Activated CD8-positive, alpha-beta memory T cell treated with anti-CD3 and anti-CD28 coated beads for 1 hour (primary cell): Measurements from ENCODE around the gene SETBP1.

ENCODE experiments used
- DNase-seq, 2 donors: peaks; one replicate each; pipeline ENCODE4 v3.0.0-alpha.2; 2020; ENCODE audit warnings: low read depth in 1 of 2; ENCODE audit errors: extremely low read depth in 1 of 2

The SETBP1 gene

DNA sequence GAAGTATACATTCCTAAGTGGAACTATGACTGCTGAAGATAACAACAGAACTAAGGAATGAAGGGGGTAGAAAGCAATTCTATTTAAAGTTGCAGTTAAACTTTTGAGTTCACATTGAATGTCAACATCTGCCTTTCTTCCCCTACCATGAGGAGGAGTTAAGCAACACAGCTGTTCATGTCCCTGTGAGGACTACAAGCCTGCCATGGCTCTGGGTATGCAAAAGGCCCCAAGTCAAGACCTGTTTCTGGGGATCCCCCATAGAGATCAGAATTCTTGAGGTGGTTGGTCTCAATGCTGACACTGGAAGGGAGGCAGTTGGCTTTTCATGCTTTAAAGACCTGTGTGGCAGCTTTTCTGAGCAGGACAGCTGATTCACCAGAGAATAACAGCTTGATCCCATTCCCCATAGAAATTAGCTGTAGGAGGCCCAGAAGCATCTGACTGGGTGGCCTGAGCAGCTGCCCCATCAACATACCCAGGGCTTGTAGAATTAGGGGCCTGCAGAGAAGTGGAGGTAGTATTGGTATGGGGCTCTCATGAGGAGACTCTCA lies 131.0 kb downstream of the SETBP1 start:
- DNase-seq, result no peak

DNA sequence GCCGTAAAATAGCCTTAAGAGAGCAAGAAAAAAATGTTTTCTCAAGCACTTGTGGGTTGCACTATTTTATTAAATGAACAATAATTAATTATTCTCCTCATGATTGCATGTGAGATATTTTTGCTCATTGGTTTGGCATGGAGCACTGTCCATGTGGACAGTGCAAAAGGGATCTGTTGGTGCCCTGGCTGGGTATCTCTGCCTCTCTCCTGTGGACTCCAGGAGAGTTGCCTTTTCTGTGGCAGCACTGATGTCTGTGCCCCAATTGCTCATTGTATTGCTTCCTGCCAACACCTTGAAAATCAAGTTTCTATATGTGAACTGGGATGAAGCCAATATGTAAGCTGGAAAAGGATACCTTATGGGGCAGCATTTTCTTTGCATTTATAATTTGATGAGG lies 131.7 kb downstream of the SETBP1 start:
- DNase-seq, result no peak

DNA sequence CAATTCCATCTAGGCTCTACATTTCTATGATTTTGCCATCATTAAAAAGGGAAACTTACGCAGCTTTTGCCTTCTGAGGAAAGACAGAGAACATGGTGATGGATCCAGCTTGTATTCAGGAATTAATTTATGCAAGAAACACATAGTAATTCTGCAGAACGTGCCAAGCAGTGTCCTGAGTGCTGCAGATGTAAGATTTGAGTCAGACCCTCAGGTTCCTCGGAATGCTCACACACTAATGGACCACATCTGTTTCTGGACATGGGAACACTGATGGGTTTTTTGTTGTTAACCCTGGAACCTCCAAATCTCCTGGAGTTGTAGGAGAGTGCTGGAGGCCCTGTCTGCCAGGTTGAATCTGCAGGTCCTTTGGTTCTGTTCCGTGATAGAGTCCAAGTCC lies 132.9 kb downstream of the SETBP1 start:
- no peak for DNase-seq

DNA sequence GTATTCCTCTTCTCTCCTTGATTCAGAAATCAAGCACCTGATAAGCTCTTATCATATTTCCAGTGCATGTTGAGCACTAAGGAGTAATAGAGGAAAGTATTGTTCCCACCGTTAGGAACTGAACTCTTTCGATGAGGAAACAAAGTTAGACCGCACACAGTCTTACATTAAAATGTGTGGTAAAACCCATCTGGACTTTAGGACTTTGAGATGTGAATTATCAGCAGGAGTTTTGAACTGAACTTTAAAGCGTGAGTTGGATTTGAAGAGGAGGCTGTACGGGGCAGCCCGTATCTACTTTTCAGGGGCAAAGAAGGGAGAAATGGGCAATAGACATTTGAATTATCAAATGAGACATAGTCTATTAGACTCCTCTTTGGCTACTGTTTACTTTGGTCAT lies 134.4 kb downstream of the SETBP1 start:
- DNase-seq, result no peak

DNA sequence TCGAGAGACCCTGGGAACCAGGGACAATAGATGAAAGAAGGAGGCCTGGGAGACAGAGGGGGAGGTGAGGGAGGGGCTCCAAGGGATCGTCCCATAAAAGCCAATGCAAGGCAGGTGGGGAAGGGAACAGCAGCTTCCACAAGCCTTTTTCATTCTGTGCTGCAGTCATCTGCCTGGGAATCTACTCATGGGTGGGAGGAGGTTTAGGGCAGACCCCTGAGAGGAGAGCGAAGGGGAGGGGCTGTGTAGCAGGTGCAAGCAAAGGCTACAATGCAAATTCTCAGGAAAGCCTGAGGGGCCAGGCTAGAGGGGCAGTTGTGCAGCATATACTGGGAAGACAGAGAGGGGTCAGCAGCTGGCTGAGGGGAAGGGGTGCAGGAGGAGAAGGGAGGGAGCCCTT lies 135.4 kb downstream of the SETBP1 start:
- DNase-seq, result no peak

DNA sequence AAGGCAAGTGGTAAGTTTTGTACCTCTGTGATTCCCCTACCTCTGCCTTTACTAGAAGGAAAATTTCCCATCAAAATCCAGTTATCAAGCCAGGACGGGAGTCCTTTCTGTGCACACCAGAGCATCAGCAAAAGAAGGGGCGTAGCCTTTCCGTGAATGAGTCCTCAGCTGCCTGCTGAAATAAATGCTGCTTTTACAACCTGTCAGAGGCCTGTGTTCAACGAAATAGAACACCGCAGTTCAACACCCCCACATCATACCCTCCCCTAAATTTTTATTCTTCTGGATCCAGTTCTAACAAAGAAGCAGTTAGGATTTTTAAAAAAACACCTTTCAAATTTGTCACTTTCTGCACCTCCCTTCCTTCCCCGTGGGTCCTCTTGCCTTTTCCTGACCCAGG lies 135.8 kb downstream of the SETBP1 start:
- no peak for DNase-seq

DNA sequence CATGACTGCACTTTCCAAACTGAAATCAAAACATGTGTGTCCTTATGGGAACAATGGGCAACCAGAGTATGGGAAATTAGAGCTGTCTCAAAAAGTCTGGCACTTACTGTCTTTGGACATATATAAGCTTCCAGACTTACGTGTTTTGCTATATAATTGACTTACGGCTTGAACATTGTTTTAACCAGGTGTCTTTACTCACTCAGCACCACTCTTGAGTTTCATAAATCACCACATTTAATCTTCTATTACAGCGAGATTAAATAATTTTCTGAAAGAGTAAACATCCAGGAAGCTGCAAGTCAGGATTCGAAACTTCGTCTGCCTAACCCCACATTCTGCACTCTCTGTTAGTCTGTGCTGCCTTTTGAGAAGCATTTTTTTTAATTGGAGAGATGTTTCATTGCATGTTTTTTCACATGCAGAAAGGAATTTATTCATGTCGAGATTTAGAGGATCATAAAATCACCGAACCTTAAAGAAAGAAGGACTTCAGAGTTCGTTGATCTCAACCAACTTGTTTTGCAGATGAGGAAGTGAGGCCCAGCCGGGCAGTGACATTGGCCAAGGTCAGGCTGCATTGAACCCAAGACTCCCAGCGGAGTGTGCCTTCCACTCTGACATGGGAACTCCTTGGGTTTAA lies 137.3 kb downstream of the SETBP1 start:
- DNase-seq, result no peak

DNA sequence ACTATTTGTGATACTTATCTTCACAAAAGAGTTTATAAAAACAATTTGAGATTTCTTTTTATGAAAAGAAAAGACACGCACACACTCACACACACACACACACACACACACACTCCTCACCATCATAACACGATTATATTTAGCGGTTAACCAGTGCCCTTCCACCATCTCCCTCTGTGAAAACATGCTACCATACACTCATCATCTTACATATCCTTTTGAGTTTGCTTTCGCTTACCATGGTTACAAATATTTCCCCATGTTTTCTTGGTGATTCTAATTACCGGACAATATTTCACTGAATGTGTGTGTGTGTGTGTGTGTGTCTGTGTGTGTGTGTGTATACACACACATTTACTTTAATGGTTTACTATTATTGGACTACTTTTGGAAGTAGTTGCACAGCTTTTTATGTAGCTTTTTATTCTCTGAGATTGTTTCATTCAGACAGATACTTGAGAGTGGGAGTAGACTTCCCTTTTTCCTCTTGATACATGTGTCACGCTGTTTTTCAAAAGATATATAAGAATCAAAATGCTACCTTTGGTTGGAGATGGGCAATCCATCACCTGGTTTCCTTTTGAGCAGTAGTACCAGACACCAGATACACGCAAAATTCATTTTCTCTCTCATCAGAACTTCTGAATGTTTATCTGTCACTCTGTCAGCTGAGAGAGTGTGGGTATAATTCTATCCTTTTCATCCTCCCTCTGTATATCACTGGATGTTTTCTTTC lies 138.1 kb downstream of the SETBP1 start:
- DNase-seq, result no peak

DNA sequence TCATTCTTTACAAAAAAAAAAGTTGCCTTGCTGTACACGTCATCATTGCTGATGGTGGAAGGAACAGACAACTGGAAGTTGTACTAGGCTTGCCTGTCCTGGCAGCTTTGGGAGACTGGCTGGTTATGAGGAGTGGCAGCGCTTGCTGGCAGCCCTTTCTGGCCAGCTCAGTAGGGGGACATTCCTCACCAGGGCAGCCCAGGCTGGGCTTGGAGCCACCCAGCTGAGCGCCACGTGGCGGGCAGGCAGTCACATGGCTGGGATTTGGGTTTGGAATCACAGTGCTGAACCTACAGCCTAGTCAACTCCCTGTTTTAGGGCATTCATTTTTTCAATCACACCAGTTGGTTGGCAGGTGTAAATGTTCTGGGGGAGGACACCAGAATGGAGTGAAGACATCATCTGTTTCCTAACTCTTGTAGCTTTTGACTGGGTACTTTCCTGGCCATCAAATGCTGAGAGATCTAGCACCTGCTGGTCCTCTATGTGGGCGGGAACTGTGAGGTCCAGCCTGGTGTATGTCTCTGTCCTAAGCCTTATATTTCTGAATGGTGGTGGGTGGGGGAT lies 139.3 kb downstream of the SETBP1 start:
- DNase-seq, result no peak

DNA sequence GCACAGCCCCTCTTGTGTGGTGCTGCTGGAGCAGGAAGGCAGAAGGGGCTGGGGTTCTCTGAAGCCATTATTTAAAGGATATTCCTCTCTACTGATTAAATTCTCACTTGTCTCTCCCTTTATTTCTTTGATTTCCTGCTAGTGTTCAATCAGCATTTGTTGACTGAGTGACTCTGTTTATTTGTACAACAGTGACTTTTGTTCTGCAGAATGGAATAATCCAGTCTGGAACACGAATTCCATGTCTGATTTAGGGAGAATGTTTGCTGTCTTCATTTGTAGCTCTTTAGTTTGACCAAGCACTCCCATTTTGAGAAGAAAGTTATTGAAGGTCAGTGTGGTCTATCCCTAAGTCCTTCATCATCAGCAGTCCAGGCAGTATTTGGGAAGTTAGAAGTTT lies 141.2 kb downstream of the SETBP1 start:
- no peak for DNase-seq

DNA sequence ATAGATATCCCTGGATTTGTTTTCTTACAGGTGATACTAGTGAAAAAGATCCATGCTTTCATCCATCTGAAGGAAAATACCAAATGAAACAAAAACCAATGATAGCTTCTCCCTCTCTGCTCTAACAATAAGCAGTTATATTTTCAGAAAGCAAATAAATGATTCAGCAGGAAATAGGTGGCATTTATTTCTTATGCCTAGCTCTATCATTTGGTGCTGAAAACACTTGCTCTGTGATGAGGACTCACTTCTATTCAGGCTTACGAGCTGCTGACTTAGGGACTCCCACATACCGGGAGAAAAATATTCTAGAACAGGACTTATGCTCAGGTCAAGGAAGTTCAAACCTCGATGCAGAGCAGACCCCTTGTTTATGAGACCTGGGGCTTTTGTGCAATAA lies 142.6 kb downstream of the SETBP1 start:
- no peak for DNase-seq

DNA sequence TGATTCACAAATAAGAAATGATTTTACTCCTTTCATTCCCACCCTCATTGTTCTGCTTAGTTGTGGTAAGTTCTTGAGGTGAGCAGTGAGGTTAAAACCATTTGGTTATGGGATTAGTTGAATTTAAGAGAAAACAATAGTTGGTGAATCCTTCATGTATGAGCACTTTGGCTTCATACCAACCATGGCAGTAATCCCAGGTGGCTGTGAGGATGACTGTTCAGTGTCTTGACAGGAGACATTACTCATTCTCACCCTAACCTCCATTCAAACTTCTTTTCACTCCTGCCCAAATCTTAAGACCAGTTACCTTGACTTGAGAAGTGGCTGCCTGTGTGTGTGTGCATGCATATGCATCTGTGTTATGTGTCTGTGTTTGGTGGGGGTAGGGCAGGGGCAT lies 143.1 kb downstream of the SETBP1 start:
- no peak for DNase-seq

DNA sequence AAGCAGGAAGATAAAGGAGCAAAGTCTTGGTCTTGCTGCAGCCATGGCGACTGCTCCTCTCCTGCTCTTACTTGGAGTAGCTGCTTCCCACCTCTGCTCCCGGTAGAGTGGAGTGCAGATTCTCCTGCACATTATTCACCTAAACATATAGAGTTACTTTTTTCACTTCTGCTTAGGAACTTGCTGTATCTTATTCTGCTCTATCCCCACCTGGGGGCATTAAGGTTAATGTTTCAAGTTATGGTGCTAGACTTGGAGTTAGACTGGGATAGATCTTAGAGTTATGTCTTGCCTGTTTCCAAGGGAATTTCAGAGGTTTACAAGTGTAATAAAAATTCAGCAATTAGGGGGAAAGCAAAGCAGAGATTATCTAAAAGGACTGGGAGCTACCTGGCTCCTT lies 144.2 kb downstream of the SETBP1 start:
- DNase-seq, result no peak

DNA sequence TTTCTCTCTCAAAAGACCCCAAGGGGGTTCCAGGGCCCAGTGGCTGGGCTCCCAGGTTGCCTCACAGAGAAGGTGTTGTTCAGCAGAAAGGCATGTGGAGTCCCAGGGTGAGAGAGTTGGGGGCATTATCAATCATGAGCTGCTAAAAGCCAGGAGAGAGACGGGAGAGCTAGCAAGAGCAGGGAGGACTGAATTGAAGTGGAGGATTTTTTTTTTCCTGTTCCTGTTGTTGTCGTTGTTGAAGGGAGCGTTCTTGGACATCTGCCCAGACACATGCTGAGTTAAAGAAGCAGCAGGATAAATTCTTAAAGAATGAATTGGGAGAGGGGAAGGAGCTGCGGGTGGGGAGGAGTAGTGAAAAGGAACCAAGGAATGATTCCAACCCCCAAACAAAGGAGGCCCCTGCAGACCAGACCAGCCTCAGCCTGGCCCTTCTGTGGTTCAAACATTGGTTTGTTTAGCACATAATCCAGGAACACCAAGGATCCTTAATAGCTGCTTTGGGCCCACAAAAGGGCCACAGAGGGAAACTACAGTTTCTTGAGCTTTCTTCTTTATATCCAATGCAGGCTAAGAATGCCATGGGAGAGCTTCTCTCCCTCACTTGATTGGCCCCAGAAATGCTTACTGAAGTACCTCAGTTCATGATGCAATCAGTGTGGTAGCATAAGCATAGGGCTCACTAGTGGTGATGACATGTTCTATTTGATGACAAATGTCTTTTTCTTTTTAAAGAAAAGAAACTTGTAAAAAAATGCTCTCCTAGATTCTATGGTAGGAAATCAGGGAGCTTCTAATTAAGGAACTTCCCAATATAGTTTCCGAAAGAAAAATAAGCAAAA lies 146.0 kb downstream of the SETBP1 start:
- DNase-seq, result no peak

DNA sequence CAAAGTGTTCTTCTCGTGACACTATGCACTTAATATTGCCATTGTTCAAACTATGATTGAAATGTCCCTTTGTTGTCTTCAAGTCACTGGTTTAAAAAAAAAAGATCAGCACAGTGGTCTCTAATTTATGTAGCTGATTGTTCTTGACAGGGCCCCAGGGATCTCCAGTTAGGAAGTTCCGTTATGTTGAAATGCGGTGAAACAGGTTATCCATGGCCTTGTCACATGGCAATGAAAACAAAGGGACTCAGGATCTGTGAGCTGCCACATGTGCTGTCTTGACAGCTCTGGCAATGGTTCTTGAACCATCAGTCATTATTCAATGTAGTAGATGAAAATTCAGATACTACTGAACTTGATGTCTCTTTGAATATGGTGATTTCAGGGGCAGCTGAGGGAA lies 147.4 kb downstream of the SETBP1 start:
- no peak for DNase-seq

DNA sequence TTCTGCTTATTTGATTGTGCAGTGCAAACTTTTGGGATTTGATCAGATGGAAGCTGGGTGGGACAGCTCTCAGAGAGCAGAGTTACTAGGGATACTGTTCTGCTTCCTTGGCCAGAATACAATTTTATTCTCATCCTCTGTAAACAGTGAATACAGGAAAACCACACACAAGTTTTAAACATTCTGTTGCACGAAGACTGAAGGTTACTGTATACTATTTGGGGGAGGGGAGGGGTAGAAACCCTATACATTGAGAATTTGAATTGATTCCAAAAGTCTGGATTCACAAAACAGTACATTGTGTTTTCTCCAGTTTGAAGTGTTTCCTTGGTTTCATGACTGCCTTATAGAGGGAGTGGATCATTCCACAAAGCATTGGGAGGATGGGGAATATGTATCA lies 149.9 kb downstream of the SETBP1 start:
- DNase-seq, result no peak

DNA sequence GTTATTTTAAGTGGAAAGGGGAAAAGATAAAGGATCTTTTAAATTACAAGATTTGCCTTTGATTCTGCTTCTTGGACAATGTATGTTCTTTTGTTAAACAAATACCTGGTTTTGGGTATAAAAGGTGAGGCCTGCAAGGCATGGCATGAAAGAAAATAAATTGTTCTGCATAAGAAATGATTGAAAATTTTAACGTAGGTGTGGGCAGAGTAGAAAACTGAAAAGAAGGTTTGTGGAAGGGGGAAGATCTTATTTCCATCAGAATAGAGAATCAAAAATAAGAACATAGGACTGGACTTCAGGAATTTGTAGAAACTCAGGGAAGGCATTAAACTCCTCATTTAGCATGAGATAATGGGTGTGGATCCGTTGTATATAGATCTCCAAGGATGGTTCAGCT lies 153.1 kb downstream of the SETBP1 start:
- DNase-seq, result no peak

DNA sequence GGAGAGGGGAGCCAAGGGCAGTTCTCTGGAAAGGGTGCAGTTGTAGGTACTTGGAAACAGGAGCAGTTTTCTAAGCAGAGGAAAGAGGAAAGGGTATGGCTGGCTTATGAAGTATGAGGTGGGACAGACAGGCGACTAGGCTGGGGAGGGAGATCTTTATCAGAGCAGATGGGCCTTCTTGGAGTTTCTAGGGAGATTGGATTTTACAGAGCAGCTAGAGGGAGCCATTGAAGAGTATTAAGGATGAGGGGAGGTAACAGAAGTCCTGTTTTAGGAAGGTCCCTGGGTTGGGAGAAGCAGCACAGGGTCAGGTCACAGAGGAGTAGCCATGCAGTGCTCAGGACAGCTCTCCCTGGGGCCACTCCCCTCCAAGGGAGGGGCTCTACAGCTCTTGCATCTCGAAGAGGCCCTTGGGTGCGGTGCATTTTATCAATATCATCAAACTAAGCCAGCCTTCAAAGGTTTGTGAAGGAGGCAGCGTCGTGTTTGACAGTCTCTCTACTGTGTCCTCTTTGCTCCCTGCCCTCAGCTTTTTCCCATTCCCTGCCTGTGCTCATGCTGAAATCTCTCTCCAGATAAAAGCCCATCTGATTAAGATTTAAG lies 154.3 kb downstream of the SETBP1 start:
- no peak for DNase-seq

DNA sequence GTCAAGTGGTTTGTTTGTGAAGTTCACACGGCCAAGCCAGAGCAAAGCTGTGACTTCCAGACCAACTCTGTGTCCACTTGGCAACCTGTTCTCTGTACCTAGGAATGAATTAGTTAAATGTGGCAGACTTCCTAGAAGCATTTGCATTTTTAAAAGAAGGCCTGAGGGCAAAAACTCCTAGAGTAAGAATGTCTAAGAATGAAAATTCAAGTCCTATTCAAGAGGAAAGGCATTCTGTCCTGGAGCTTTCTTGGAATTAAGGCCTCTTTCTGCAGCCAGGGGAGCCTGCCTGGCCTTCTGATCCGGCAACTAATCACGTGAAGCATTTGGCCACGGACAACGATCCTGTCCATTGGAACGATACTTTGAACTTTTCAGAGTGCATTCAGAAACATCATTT lies 155.0 kb downstream of the SETBP1 start:
- DNase-seq, result no peak

DNA sequence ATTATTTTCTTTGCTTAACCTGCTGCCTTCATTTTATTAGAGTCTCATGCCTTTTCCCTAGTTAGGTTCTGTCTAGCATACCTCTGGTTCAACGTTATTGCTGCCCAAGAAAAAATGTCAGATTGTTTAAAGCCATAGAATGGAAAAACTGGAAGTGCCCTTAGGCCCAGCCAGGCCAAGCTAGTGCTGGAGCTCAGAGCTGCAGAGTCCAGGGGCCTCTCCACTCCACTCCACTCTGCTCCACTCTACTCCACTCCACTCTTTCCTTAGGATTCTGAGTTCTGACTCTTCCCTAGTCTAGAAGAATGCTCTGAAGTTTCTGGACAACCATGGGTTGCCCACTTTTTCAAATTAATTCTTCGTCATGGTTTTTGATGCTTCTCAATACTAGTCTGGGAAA lies 155.6 kb downstream of the SETBP1 start:
- no peak for DNase-seq
